Measurements from ENCODE around the gene SAMD8. TPM values are rescaled to one million over a fixed set of nuclear protein-coding genes. Genes with fewer than 3 reads are reported as not detected.

The SAMD8 gene
- total and polyA plus RNA-seq, 4 experiments from 2014 or later = 6.9 to 20.6 (median 14.3) TPM

- H3K4me1 Mint-ChIP-seq = peaks cover 0 to 3% (median 0%) of the 10 kb centered on the region in 4 donors
- Histone ChIP-seq H3K27ac (ENCODE audit: low read depth, low read length) (no peak overlapping the region), H3K9me3 (ENCODE audit: control insufficient read depth in 1 of 2, low read length in 2 of 2) (no peaks in the 10 kb centered on the region), H3K36me3 (ENCODE audit: insufficient read depth, low read length) (no peaks in the 10 kb centered on the region), H3K27me3 (ENCODE audit: insufficient read depth, low read length) (no peaks in the 10 kb centered on the region), H3K4me3 (ENCODE audit: low read length in 2 of 2) (no peak overlapping the region), H3K4me1 (ENCODE audit: insufficient read depth, low read length) (no peaks in the 10 kb centered on the region)
- no peak overlapping the region for H3K4me3 Mint-ChIP-seq
- H3K27ac Mint-ChIP-seq = no peak overlapping the region
- H3K27me3 Mint-ChIP-seq = no peaks in the 10 kb centered on the region
- DNase-seq = no peak
- H3K9me3 Mint-ChIP-seq = no peaks in the 10 kb centered on the region
- H3K36me3 Mint-ChIP-seq = no peaks in the 10 kb centered on the region
- intact Hi-C loops (cut with micrococcal nuclease) = no loop called here
- POLR2A ChIA-PET (ENCODE audit: partially characterized antibody) = no interaction called here
- CTCF ChIA-PET (ENCODE audit: partially characterized antibody) = no interaction called here
Observed at GRCh38 chr10:75074711-75075445, 36.6 kb upstream of the SAMD8 start.

GRCh38 chr10:75076348-75076747 is 35.1 kb upstream of the SAMD8 start:
- Histone ChIP-seq H3K9me3 (ENCODE audit: control insufficient read depth in 1 of 2, low read length in 2 of 2) (no peaks in the 10 kb centered on the region), H3K4me3 (ENCODE audit: low read length in 2 of 2) (no peak overlapping the region), H3K36me3 (ENCODE audit: insufficient read depth, low read length) (no peaks in the 10 kb centered on the region), H3K27me3 (ENCODE audit: insufficient read depth, low read length) (no peaks in the 10 kb centered on the region), H3K4me1 (ENCODE audit: insufficient read depth, low read length) (no peaks in the 10 kb centered on the region), H3K27ac (ENCODE audit: low read depth, low read length) (no peak overlapping the region)
- Mint-ChIP-seq H3K27ac (no peak overlapping the region), H3K36me3 (no peaks in the 10 kb centered on the region), H3K4me1 (peaks cover 0 to 2% (median 0%) of the 10 kb centered on the region in 4 donors), H3K27me3 (no peaks in the 10 kb centered on the region), H3K4me3 (no peak overlapping the region), H3K9me3 (peaks cover 0 to 4% (median under 1%) of the 10 kb centered on the region in 8 donors)
- CTCF ChIA-PET (ENCODE audit: partially characterized antibody) = no interaction called here
- intact Hi-C loops (cut with micrococcal nuclease) = no loop called here
- POLR2A ChIA-PET (ENCODE audit: partially characterized antibody) = no interaction called here
- DNase-seq = no peak

DNA sequence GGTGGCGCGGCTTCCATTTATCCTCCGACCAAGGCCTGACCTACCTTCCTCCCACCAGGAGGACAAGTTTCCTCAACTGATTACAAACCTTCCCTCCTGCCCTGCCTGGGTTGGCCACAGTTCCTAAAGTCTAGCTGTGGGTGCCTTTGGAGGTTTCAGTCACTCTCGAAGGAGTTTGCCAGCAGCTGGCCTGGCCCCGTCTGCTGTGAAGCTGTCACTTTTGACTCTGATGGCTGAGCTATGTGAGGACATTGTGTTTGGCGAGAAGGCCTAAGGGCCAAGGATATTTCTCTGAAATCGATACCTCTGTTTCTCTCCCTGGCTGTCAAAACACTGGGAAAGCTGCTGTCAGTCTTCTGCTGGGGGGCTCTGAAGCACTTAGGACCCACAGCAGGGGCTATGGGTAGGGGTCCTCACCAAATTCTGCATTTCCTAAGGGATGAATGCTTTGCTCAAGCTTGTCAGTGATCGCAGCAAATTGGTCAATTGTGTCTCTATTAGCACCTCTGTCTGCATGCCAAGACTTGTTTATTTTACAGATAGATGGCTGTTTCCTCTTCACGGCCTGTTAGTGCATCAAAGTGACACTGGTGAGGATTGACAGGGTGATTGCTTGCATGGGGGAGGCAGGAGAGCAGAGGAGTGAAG is 31.9 kb upstream of the SAMD8 start:
- peaks cover 0 to 3% of the 10 kb centered on the region in 2 donors for H3K36me3 Mint-ChIP-seq
- CTCF ChIA-PET (ENCODE audit: partially characterized antibody) = no interaction called here

GRCh38 chr10:75080554-75080953 is 30.9 kb upstream of the SAMD8 start:
- Histone ChIP-seq H3K4me1 (ENCODE audit: insufficient read depth, low read length) (no peaks in the 10 kb centered on the region), H3K36me3 (ENCODE audit: insufficient read depth, low read length) (no peaks in the 10 kb centered on the region), H3K27me3 (ENCODE audit: insufficient read depth, low read length) (no peaks in the 10 kb centered on the region), H3K9me3 (ENCODE audit: control insufficient read depth in 1 of 2, low read length in 2 of 2) (no peaks in the 10 kb centered on the region), H3K27ac (ENCODE audit: low read depth, low read length) (no peak overlapping the region), H3K4me3 (ENCODE audit: low read length in 2 of 2) (no peak overlapping the region)
- peaks cover 0 to 8% (median 4%) of the 10 kb centered on the region in 8 donors for H3K9me3 Mint-ChIP-seq
- H3K27ac Mint-ChIP-seq = no peak overlapping the region
- H3K4me1 Mint-ChIP-seq = peaks cover 0 to 2% (median 0%) of the 10 kb centered on the region in 4 donors
- ChIA-PET CTCF (ENCODE audit: partially characterized antibody) (no interaction called here), POLR2A (ENCODE audit: partially characterized antibody) (interaction anchor here (1.2 kb wide), 1 partner anchor 10 kb away, joined by 3 read pairs; no protein-coding TSS in a partner anchor)
- DNase-seq = no peak
- H3K27me3 Mint-ChIP-seq = no peaks in the 10 kb centered on the region
- H3K36me3 Mint-ChIP-seq = peaks cover 0 to 3% of the 10 kb centered on the region in 2 donors
- H3K4me3 Mint-ChIP-seq = no peak overlapping the region
- intact Hi-C loops (cut with micrococcal nuclease) = no loop called here

More for the DNA sequence above, 31.9 kb upstream of the SAMD8 start:
- H3K27ac ChIP-seq (ENCODE audit: low read depth, low read length) = no peak overlapping the region
- H3K4me3 ChIP-seq (ENCODE audit: low read length in 2 of 2) = no peak overlapping the region
- Mint-ChIP-seq H3K4me3 (no peak overlapping the region), H3K9me3 (peaks cover 0 to 8% (median 4%) of the 10 kb centered on the region in 8 donors), H3K4me1 (peaks cover 0 to 2% (median 0%) of the 10 kb centered on the region in 4 donors), H3K27me3 (no peaks in the 10 kb centered on the region), H3K27ac (no peak overlapping the region)
- no peaks in the 10 kb centered on the region for H3K9me3 ChIP-seq (ENCODE audit: control insufficient read depth in 1 of 2, low read length in 2 of 2)
- no peak for DNase-seq
- no peaks in the 10 kb centered on the region for H3K27me3 ChIP-seq (ENCODE audit: insufficient read depth, low read length)
- POLR2A ChIA-PET (ENCODE audit: partially characterized antibody) = interaction anchor here (1.2 kb wide), 1 partner anchor 11 kb away, joined by 3 read pairs; no protein-coding TSS in a partner anchor
- intact Hi-C loops (cut with micrococcal nuclease) = no loop called here
- H3K4me1 ChIP-seq (ENCODE audit: insufficient read depth, low read length) = no peaks in the 10 kb centered on the region
- H3K36me3 ChIP-seq (ENCODE audit: insufficient read depth, low read length) = no peaks in the 10 kb centered on the region

DNA sequence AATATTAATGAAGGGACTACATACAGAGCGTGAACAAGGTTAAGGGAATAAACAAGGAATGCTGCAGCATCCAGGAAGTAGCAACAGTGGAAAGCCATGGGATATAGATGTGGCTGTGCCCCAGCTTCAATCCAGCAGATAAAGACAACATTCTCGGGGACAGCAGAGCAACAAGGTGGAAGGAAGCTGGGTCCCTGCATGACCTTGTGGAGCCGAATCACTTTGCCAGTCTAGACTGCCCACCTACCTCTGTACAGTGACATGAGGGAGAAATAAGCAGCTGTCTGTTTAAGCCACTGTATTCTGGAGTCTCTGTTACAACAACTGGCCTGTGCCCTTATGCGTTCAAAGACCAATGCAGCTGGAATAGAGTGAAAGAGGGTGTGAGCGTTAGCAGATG is 30.1 kb upstream of the SAMD8 start:
- H3K4me1 ChIP-seq (ENCODE audit: insufficient read depth, low read length) = no peaks in the 10 kb centered on the region
- H3K27ac Mint-ChIP-seq = no peak overlapping the region
- no peaks in the 10 kb centered on the region for H3K27me3 ChIP-seq (ENCODE audit: insufficient read depth, low read length)
- no peak for DNase-seq
- H3K36me3 Mint-ChIP-seq = peaks cover 0 to 3% of the 10 kb centered on the region in 2 donors
- H3K36me3 ChIP-seq (ENCODE audit: insufficient read depth, low read length) = no peaks in the 10 kb centered on the region
- H3K9me3 ChIP-seq (ENCODE audit: control insufficient read depth in 1 of 2, low read length in 2 of 2) = no peaks in the 10 kb centered on the region
- no peak overlapping the region for H3K4me3 ChIP-seq (ENCODE audit: low read length in 2 of 2)
- H3K27me3 Mint-ChIP-seq = no peaks in the 10 kb centered on the region
- ChIA-PET POLR2A (ENCODE audit: partially characterized antibody) (no interaction called here), CTCF (ENCODE audit: partially characterized antibody) (no interaction called here)
- intact Hi-C loops (cut with micrococcal nuclease) = no loop called here
- no peak overlapping the region for H3K27ac ChIP-seq (ENCODE audit: low read depth, low read length)
- H3K9me3 Mint-ChIP-seq = peaks cover 0 to 8% (median 4%) of the 10 kb centered on the region in 8 donors
- H3K4me3 Mint-ChIP-seq = no peak overlapping the region
- no peaks in the 10 kb centered on the region for H3K4me1 Mint-ChIP-seq

DNA sequence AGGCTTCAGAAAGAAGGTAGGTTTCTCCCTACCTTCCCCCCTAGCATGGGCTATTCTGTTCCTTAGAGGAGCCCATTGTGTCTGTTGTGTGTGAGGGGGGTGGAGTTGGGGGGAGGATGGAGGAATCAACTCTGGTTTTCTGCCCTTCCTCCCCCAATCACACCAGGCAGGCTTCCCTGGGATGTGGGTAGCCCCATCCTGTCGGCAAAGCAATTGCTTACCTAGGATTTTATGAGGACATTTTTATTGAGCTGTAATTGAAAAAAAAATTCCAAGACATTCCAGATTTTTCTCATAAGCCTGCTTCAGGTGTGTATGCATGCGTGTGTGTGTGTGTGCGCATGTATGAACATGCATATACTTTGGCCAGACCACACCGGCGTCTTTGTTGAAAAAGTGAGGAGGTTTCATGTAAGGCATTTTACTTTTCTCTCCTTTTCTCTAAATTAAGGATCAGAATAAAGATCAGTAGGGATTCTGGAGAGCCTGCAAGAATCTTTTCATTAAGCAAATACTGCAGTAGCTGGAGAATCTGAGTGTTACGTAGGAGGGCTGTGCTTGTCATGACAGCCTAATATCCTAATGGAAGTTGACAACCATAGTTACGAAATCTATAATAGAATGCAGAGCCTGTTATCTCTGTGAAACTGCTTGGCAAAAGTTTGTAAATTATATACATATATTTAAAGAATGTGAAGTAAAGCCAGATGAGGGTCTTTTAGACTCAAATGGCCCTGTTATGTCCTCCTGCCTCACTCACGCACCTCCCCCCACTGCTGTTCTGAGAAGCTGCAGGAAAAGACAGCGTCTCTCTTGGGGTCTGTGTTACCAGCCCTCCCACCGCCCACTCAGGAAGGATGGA is 27.3 kb upstream of the SAMD8 start:
- H3K27me3 Mint-ChIP-seq = no peaks in the 10 kb centered on the region
- POLR2A ChIA-PET (ENCODE audit: partially characterized antibody) = no interaction called here

More for the DNA sequence above, 27.3 kb upstream of the SAMD8 start:
- H3K36me3 ChIP-seq (ENCODE audit: insufficient read depth, low read length) = no peaks in the 10 kb centered on the region
- no peak overlapping the region for H3K27ac ChIP-seq (ENCODE audit: low read depth, low read length)
- DNase-seq = no peak
- Mint-ChIP-seq H3K9me3 (peaks cover 0 to 8% (median 4%) of the 10 kb centered on the region in 8 donors), H3K36me3 (peaks cover 0 to 3% of the 10 kb centered on the region in 2 donors), H3K27ac (no peak overlapping the region), H3K4me1 (peaks cover 3 to 4% (median 4%) of the 10 kb centered on the region in 4 donors), H3K4me3 (no peak overlapping the region)
- intact Hi-C loops (cut with micrococcal nuclease) = no loop called here
- no peaks in the 10 kb centered on the region for H3K9me3 ChIP-seq (ENCODE audit: control insufficient read depth in 1 of 2, low read length in 2 of 2)
- H3K4me3 ChIP-seq (ENCODE audit: low read length in 2 of 2) = no peak overlapping the region
- H3K27me3 ChIP-seq (ENCODE audit: insufficient read depth, low read length) = no peaks in the 10 kb centered on the region
- CTCF ChIA-PET (ENCODE audit: partially characterized antibody) = interaction anchor here (1.2 kb wide), 1 partner anchor 14 kb away, joined by 5 read pairs; no protein-coding TSS in a partner anchor
- H3K4me1 ChIP-seq (ENCODE audit: insufficient read depth, low read length) = peaks cover 3% of the 10 kb centered on the region

All from CD4-positive, alpha-beta memory T cell (primary cell).